OCI-LY1 (cell line): ENCODE measurements around the gene OLA1.

Source experiments
- EZH2 ChIP-seq: fragments of 200-600 bp; sonication (generic), shearing (Covaris generic); IDR thresholded peaks from 2 replicates; pipeline ENCODE4 v1.8.0; 2017; ENCODE audit warnings: borderline replicate concordance, mixed run types, mild to moderate bottlenecking, antibody characterized with exemption, low read length, moderate library complexity, mixed read lengths
- TF ChIP-seq, protein P1 (sequence below): fragments of 200-600 bp; sonication (generic), shearing (Covaris generic); IDR thresholded peaks from 2 replicates; pipeline ENCODE4 v1.5.1; 2017; ENCODE audit warnings: mild to moderate bottlenecking, antibody characterized with exemption, low read length, moderate library complexity, mixed read lengths

DNA sequence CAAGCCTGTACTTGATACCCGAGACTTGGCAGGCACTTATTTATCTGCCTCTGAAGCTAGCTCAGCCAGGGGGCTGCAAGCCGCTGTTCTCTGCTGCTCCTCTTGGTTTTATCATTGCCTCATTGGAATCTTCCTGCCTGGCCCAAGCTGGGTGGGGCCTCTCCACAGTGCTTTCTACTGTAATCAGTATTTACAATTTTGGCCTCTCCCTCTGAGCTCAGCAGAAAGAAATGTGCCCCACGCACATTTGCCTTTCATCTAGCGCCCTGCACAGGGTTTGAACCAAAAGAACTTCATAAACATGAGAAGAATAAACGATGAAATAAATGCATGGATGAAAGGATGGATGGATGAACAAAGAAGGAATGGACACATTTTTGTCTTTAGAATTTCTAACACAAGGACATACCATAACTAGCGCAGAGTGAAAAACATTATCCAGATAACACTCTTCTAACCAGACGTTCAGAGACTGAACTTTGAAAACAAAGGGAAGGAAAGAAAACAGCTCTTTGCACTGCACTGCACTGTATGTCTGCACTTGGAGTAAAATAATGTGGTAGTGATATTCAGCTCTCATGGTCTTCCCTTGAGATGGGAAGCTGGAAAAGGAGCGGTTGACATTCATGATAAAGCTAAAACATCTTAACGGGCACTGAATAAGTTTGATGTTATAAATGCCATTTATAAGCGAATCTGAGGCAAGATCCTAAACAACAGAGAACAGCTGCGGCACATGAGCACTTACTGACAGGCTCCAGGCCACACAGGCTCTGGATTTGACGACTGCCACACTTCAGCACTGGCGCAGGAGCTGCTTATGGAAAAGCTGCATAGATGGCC lies 196.4 kb downstream of the OLA1 start:
- TF ChIP-seq, protein P1, sequence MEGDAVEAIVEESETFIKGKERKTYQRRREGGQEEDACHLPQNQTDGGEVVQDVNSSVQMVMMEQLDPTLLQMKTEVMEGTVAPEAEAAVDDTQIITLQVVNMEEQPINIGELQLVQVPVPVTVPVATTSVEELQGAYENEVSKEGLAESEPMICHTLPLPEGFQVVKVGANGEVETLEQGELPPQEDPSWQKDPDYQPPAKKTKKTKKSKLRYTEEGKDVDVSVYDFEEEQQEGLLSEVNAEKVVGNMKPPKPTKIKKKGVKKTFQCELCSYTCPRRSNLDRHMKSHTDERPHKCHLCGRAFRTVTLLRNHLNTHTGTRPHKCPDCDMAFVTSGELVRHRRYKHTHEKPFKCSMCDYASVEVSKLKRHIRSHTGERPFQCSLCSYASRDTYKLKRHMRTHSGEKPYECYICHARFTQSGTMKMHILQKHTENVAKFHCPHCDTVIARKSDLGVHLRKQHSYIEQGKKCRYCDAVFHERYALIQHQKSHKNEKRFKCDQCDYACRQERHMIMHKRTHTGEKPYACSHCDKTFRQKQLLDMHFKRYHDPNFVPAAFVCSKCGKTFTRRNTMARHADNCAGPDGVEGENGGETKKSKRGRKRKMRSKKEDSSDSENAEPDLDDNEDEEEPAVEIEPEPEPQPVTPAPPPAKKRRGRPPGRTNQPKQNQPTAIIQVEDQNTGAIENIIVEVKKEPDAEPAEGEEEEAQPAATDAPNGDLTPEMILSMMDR, result no peak
- no peak for TF ChIP-seq EZH2
